Measurements from ENCODE around the gene GDE1.

DNA sequence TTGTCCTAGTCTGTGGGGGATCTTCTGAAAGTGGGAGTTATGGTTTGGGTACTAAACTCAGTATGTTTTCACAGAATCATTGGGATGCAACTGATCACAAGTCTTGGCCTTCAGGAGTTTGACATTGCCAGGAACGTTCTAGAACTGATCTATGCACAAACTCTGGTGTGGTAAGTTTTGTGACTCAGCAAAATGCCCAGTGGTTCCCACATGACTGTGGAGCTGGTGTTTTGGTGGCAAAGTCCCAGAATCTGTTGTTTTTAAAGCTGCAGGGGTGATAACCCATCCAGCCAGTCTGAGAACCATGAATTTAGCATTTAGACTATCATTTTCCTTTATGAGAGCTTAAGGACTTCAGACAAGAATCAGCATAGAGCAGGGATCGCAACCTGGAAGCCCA, 40.6 kb downstream of the GDE1 start:
- TF ChIP-seq, protein P1, sequence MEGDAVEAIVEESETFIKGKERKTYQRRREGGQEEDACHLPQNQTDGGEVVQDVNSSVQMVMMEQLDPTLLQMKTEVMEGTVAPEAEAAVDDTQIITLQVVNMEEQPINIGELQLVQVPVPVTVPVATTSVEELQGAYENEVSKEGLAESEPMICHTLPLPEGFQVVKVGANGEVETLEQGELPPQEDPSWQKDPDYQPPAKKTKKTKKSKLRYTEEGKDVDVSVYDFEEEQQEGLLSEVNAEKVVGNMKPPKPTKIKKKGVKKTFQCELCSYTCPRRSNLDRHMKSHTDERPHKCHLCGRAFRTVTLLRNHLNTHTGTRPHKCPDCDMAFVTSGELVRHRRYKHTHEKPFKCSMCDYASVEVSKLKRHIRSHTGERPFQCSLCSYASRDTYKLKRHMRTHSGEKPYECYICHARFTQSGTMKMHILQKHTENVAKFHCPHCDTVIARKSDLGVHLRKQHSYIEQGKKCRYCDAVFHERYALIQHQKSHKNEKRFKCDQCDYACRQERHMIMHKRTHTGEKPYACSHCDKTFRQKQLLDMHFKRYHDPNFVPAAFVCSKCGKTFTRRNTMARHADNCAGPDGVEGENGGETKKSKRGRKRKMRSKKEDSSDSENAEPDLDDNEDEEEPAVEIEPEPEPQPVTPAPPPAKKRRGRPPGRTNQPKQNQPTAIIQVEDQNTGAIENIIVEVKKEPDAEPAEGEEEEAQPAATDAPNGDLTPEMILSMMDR (optimal IDR thresholded peaks at IDR 0.05 in 1 of 3, IDR thresholded peaks at IDR 0.05 in 1 of 3, conservative IDR thresholded peaks at IDR 0.05 in 1 of 3; ENCODE audit: extremely low read depth in 1 of 3, insufficient read depth in 2 of 3, low read length in 3 of 3), result no peak
- no peak for TF ChIP-seq EZH2 (IDR thresholded peaks at IDR 0.05; ENCODE audit: low read length)

Data from keratinocyte (primary cell).